SIG-M5 (cell line): ENCODE results near the gene SLC23A2.
A peak's percentile ranks its signal among the peaks of the same experiment; 100 is the strongest.
"Not testable (repeated sequence)": the region's sequence is repeated elsewhere in the genome, so short reads cannot be mapped to it uniquely, and the experiment has no call there.

Experiments
- DNase-seq: peaks from one replicate; lab custom pipeline; 2025; lab: John Stamatoyannopoulos, UW

SLC23A2 gene

GRCh38 chr20:4936392-4936850 lies 64.9 kb downstream of the SLC23A2 start:
- DNase-seq, result no peak

GRCh38 chr20:4932061-4932460 lies 69.2 kb downstream of the SLC23A2 start:
- no peak for DNase-seq

- peak; percentile 23 for DNase-seq
These were observed 71.5 kb downstream of the SLC23A2 start for GRCh38 chr20:4929686-4930397.

GRCh38 chr20:4926531-4927156 lies 74.7 kb downstream of the SLC23A2 start:
- DNase-seq, result no peak

- DNase-seq, result no peak
These were observed 75.3 kb downstream of the SLC23A2 start for GRCh38 chr20:4925842-4926530.

GRCh38 chr20:4924446-4924845 lies 76.9 kb downstream of the SLC23A2 start:
- DNase-seq, result no peak

GRCh38 chr20:4924032-4924431 lies 77.3 kb downstream of the SLC23A2 start:
- DNase-seq, result no peak

GRCh38 chr20:4922186-4922585 lies 79.1 kb downstream of the SLC23A2 start:
- DNase-seq, result no peak

GRCh38 chr20:4921271-4921670 lies 80.0 kb downstream of the SLC23A2 start:
- not testable (repeated sequence) for DNase-seq

GRCh38 chr20:4920655-4921054 lies 80.7 kb downstream of the SLC23A2 start:
- no peak for DNase-seq

GRCh38 chr20:4920131-4920530 lies 81.2 kb downstream of the SLC23A2 start:
- no peak for DNase-seq

GRCh38 chr20:4919047-4919704 lies 82.1 kb downstream of the SLC23A2 start:
- DNase-seq, result no peak

GRCh38 chr20:4918473-4918872 lies 82.8 kb downstream of the SLC23A2 start:
- no peak for DNase-seq

- no peak for DNase-seq
These were observed 84.1 kb downstream of the SLC23A2 start for GRCh38 chr20:4916971-4917881.

GRCh38 chr20:4913147-4913546 lies 88.2 kb downstream of the SLC23A2 start:
- no peak for DNase-seq

GRCh38 chr20:4912380-4913142 lies 88.7 kb downstream of the SLC23A2 start:
- no peak for DNase-seq

- no peak for DNase-seq
These were observed 90.4 kb downstream of the SLC23A2 start for GRCh38 chr20:4910951-4911350.

GRCh38 chr20:4905613-4906012 lies 95.7 kb downstream of the SLC23A2 start:
- no peak for DNase-seq

- no peak for DNase-seq
These were observed 96.1 kb downstream of the SLC23A2 start for GRCh38 chr20:4905195-4905594.

- no peak for DNase-seq
These were observed 97.0 kb downstream of the SLC23A2 start for GRCh38 chr20:4904127-4904860.
